Caco-2 (cell line): Measurements from ENCODE around the gene INSYN2A. TPM values are rescaled to one million over a fixed set of nuclear protein-coding genes. Genes with fewer than 3 reads are reported as not detected.

Source experiments
- BruUV-seq: library from RNA; stranded (reverse); fragments of 400-500 nt; replicated peaks from 2 replicates; lab custom pipeline; 2021; lab: Mats Ljungman, UMichigan
- CTCF ChIA-PET: fragments of 300-600 bp; sonication (Branson Sonifier 250); formaldehyde crosslinking; loops from one replicate; lab custom pipeline; 2022; ENCODE audit warnings: antibody characterized with exemption; lab: Charles Lee
- POLR2A ChIA-PET: fragments of 300-600 bp; sonication (Branson Sonifier 250); formaldehyde crosslinking; loops from one replicate; lab custom pipeline; 2022; ENCODE audit warnings: antibody characterized with exemption; lab: Charles Lee
- DNase-seq, 2 experiments: peaks; one replicate each; pipeline versions ENCODE4 v3.0.0 to v3.0.0-alpha.2; 2020 to 2022
- H3K27me3 ChIP-seq: replicated peaks from 2 replicates; pipeline ENCODE4 v1.6.0; 2011; ENCODE audit warnings: low read length; ENCODE audit not compliant: control insufficient read depth, insufficient read depth
- H3K36me3 ChIP-seq: 2 replicates; pipeline ENCODE4 v1.5.1; 2011; ENCODE audit warnings: low read length; ENCODE audit not compliant: control insufficient read depth, insufficient read depth
- H3K4me1 ChIP-seq: fragments of 250-450 bp; sonication (Bioruptor Pico); 2 replicates; pipeline ENCODE4 v1.5.1; 2020; ENCODE audit warnings: mild to moderate bottlenecking
- H3K4me3 ChIP-seq: 2 replicates; pipeline ENCODE4 v1.5.1; 2011; ENCODE audit warnings: low read depth, mild to moderate bottlenecking, control low read depth, low read length
- H3K9me3 ChIP-seq: fragments of 250-450 bp; sonication (Bioruptor Pico); 2 replicates; pipeline ENCODE4 v1.5.1; 2020; ENCODE audit warnings: mild to moderate bottlenecking, moderate library complexity
- H3K27ac Mint-ChIP-seq: one replicate; pipeline ENCODE4 v1.8.0; 2022; ENCODE audit warnings: mixed read lengths; ENCODE audit not compliant: unreplicated experiment
- H3K27me3 Mint-ChIP-seq: one replicate; pipeline ENCODE4 v1.8.0; 2022; ENCODE audit warnings: mixed read lengths; ENCODE audit not compliant: insufficient read depth, unreplicated experiment
- H3K36me3 Mint-ChIP-seq: one replicate; pipeline ENCODE4 v1.8.0; 2022; ENCODE audit warnings: mild to moderate bottlenecking, mixed read lengths; ENCODE audit not compliant: insufficient read depth, unreplicated experiment
- H3K4me1 Mint-ChIP-seq: one replicate; pipeline ENCODE4 v1.8.0; 2022; ENCODE audit warnings: low read depth, mixed read lengths; ENCODE audit not compliant: unreplicated experiment
- H3K4me3 Mint-ChIP-seq: one replicate; pipeline ENCODE4 v1.8.0; 2022; ENCODE audit warnings: mild to moderate bottlenecking, moderate library complexity, mixed read lengths; ENCODE audit not compliant: unreplicated experiment
- H3K9me3 Mint-ChIP-seq: one replicate; pipeline ENCODE4 v1.8.0; 2022; ENCODE audit warnings: mixed read lengths; ENCODE audit not compliant: unreplicated experiment
- intact Hi-C: fragments of 100-400 bp; cut with micrococcal nuclease; formaldehyde crosslinking; loops from one replicate; pipeline ENCODE4 v1.10.0; 2022; ENCODE audit not compliant: unreplicated experiment
- total RNA-seq: library from RNA; stranded (reverse); gene quantifications from 2 replicates; pipeline ENCODE4 v1.2.3, GENCODE V29; 2022
- TF ChIP-seq, protein P1 (sequence below), 2 experiments: fragments of 200-600 bp in 1 of 2; IDR thresholded peaks; 1 replicate in 1 of 2; 2 replicates in 1 of 2; pipeline versions ENCODE4 v1.5.1 to v1.8.0; 2011 to 2022; ENCODE audit warnings: antibody characterized with exemption in 1 of 2, control low read depth in 1 of 2, inconsistent platforms in 1 of 2, low read depth in 1 of 2, low read length in 1 of 2, mild to moderate bottlenecking in 1 of 2, moderate library complexity in 1 of 2; ENCODE audit not compliant: insufficient read depth in 1 of 2, severe bottlenecking in 1 of 2, unreplicated experiment in 1 of 2

The INSYN2A gene
- total RNA-seq, 1 experiment from 2014 or later: not detected

DNA sequence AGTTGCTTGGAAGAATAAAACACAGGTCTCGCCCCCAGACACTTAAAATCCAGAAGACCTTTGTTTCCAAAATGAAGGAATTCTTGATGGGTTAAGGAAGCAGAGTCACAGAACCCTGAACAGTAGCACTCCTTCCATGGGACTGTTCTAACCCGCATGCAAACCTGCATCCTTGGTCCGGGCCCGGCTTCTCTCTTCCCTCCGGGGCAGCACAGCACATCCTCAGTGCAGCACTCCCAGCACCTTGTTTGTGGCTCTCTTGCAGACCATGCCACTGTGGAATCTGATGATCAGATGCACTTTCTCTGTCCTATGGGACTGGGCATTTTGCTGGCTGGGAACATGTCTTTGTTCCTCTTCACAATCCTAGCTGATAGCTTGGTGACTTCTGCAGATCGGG lies 33.5 kb downstream of the INSYN2A start:
- no TSS peak for BruUV-seq
- no peaks in the 10 kb centered on the region for H3K9me3 ChIP-seq
- TF ChIP-seq, protein P1, sequence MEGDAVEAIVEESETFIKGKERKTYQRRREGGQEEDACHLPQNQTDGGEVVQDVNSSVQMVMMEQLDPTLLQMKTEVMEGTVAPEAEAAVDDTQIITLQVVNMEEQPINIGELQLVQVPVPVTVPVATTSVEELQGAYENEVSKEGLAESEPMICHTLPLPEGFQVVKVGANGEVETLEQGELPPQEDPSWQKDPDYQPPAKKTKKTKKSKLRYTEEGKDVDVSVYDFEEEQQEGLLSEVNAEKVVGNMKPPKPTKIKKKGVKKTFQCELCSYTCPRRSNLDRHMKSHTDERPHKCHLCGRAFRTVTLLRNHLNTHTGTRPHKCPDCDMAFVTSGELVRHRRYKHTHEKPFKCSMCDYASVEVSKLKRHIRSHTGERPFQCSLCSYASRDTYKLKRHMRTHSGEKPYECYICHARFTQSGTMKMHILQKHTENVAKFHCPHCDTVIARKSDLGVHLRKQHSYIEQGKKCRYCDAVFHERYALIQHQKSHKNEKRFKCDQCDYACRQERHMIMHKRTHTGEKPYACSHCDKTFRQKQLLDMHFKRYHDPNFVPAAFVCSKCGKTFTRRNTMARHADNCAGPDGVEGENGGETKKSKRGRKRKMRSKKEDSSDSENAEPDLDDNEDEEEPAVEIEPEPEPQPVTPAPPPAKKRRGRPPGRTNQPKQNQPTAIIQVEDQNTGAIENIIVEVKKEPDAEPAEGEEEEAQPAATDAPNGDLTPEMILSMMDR (IDR thresholded peaks at IDR 0.05; ENCODE audit: insufficient read depth in 1 of 2, low read depth in 1 of 2, low read length in 1 of 2, severe bottlenecking in 1 of 2, unreplicated experiment in 1 of 2): no peak
- H3K36me3 ChIP-seq: no peaks in the 10 kb centered on the region
- Mint-ChIP-seq H3K27me3 (no peaks in the 10 kb centered on the region), H3K36me3 (no peaks in the 10 kb centered on the region), H3K9me3 (no peaks in the 10 kb centered on the region), H3K4me1 (no peaks in the 10 kb centered on the region), H3K27ac (no peak overlapping the region), H3K4me3 (no peak overlapping the region)
- POLR2A ChIA-PET: no interaction called here
- H3K4me1 ChIP-seq: no peaks in the 10 kb centered on the region
- CTCF ChIA-PET: no interaction called here
- DNase-seq: no peak
- H3K27me3 ChIP-seq: no peaks in the 10 kb centered on the region
- no peak overlapping the region for H3K4me3 ChIP-seq
- intact Hi-C loops: no loop called here

DNA sequence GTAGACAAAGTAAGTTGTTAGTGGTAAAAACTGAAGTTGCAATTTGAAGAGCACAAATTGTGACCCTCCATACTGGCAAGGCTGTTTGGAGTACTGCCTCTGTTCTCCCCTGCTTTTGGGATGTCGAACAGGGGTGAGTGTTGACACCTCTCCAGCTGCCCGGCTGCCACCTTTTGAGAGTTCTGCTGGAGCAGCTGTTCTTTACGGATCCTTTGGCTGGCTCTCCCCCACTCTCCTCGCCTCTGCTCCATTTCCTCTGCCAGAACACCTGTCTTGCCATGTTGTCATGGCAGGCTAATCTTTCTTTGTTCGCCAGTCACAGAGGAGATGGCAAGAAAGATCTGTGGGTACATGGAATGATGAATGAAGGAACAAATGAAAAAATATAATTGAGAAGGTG lies 34.9 kb downstream of the INSYN2A start:
- H3K36me3 Mint-ChIP-seq: no peaks in the 10 kb centered on the region
- no TSS peak for BruUV-seq
- intact Hi-C loops: no loop called here
- no peaks in the 10 kb centered on the region for H3K4me1 ChIP-seq
- TF ChIP-seq, protein P1 (IDR thresholded peaks at IDR 0.05; ENCODE audit: insufficient read depth in 1 of 2, low read depth in 1 of 2, low read length in 1 of 2, severe bottlenecking in 1 of 2, unreplicated experiment in 1 of 2): no peak
- no peaks in the 10 kb centered on the region for H3K36me3 ChIP-seq
- no peak overlapping the region for H3K4me3 Mint-ChIP-seq
- no peak for DNase-seq
- ChIA-PET POLR2A (no interaction called here), CTCF (no interaction called here)
- no peaks in the 10 kb centered on the region for H3K9me3 Mint-ChIP-seq
- no peaks in the 10 kb centered on the region for H3K9me3 ChIP-seq
- no peak overlapping the region for H3K27ac Mint-ChIP-seq
- no peaks in the 10 kb centered on the region for H3K27me3 Mint-ChIP-seq
- H3K4me3 ChIP-seq: no peak overlapping the region
- H3K27me3 ChIP-seq: no peaks in the 10 kb centered on the region
- H3K4me1 Mint-ChIP-seq: no peaks in the 10 kb centered on the region

DNA sequence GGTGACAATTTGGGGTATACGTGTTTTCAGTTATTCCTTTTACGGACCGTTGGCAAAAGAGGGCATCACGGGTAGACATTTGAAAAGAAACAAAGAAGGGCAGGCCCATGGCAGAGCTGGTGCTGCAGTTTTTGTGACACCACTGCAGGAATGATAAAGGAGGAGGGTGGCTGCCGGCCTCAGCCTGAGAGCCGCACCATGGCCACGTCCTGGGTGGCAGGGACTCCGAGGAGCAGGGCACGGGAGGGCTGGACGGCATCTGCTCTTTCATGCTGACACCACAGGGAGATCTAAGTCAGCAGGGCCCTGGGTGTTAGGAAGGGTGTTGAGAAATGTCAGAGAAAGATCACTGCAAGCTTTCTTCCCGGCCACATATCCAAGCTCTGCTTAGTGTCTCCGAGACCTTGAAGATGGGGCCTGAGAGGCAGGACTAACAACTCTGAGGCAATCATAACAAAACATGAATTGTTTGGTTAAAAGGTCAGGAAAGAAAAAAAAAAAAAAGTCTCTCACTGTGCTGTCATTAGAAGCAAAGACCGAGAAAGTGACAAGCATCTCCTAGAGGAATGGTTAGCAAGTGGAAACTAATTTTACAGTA lies 36.6 kb downstream of the INSYN2A start:
- H3K4me1 Mint-ChIP-seq: no peaks in the 10 kb centered on the region
- no peaks in the 10 kb centered on the region for H3K27me3 Mint-ChIP-seq
- no peaks in the 10 kb centered on the region for H3K9me3 Mint-ChIP-seq
- CTCF ChIA-PET: no interaction called here
- DNase-seq: no peak
- TF ChIP-seq, protein P1 (IDR thresholded peaks at IDR 0.05; ENCODE audit: insufficient read depth in 1 of 2, low read depth in 1 of 2, low read length in 1 of 2, severe bottlenecking in 1 of 2, unreplicated experiment in 1 of 2): no peak
- no TSS peak for BruUV-seq
- Histone ChIP-seq H3K4me3 (no peak overlapping the region), H3K4me1 (no peaks in the 10 kb centered on the region), H3K36me3 (no peaks in the 10 kb centered on the region), H3K9me3 (no peaks in the 10 kb centered on the region), H3K27me3 (no peaks in the 10 kb centered on the region)
- POLR2A ChIA-PET: no interaction called here
- no peaks in the 10 kb centered on the region for H3K36me3 Mint-ChIP-seq
- H3K27ac Mint-ChIP-seq: no peak overlapping the region
- no peak overlapping the region for H3K4me3 Mint-ChIP-seq
- intact Hi-C loops: no loop called here
